HG03159 (cell line): ENCODE data around the gene YWHAG.
"Not testable (repeated sequence)": the region's sequence is repeated elsewhere in the genome, so short reads cannot be mapped to it uniquely, and the experiment has no call there.

Experiments used
- ATAC-seq: cut with Tn5 transposase; IDR thresholded peaks from one replicate; pipeline ENCODE4 v1.9.1; 2021; ENCODE audit warnings: mild to moderate bottlenecking, moderate library complexity; ENCODE audit not compliant: unreplicated experiment

YWHAG gene

DNA sequence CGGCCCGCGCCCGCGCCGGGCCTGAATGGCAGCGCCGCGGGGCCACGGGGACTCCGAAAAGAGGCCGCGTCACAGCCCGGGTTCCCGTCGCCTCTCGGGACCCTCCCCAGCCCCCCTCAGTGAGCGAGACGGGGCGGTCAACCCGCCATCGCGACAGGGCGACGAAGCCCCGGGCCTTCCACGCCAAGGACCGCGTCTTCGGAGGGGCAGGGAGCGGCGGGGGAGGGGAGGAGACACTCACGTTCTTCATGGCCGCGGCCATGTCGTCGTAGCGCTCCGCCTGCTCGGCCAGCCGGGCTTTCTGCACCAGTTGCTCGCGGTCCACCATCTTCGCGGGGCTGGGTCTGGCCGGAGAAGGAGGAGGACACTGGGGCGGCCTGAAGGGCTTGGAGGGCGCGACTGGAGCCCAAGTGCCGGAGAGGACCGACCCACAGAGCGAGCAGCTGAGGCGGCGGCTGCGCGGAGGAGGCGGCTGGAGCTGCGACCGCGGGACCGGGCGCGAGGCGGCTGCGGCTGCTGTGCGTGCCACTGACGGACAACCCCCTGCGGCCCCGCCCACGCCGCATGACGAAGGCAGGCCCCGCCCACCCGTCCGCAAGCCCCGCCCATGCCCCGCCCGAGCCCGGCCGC is at the start of gene YWHAG:
YWHAG (minus strand) TSS at position 511 of the 630 bp plus-strand sequence; CDS start at position 328, 183 bp downstream.
- ATAC-seq = peak; percentile 60

DNA sequence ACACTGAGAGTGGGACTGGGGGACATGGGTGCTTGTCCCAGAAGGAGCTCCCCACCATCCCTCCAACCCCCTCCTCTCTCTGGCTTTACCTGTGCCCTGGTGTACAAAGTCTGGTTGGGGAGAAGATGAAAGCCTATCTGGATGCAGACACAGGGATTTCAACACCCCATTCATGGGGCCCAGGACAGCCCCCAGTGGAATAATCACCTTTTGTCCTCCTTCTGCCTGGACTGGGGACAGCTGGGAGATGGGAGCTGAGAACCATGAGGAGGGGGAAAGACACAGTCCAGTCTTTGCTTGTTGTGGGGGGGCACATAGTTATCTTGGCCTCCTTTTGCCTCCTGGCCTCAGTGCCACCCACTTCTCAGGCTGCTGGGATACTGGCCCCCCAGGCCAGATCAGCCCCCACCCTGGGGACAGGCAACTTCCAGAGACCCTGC is 49.4 kb upstream of the YWHAG start:
- ATAC-seq = no peak

DNA sequence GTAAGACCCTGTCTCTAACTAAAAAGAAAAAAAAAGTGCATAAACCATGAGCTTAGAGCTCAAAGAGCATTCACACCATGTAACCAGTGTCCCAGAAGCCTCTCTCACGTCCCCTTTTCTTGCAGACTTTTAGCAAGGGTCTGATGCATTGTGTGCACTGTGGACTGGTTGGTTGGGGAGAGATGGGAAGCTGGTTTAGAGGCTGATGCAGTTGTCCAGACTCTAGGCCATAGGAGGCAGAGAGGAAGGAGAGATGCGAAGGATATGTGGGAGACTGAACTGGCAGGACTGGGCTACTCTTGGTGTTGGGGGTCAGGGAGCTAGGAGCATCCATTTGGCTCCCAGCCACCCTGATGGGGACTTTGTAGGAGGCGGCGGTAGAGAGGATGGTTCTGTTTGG is 48.9 kb upstream of the YWHAG start:
- no peak for ATAC-seq

DNA sequence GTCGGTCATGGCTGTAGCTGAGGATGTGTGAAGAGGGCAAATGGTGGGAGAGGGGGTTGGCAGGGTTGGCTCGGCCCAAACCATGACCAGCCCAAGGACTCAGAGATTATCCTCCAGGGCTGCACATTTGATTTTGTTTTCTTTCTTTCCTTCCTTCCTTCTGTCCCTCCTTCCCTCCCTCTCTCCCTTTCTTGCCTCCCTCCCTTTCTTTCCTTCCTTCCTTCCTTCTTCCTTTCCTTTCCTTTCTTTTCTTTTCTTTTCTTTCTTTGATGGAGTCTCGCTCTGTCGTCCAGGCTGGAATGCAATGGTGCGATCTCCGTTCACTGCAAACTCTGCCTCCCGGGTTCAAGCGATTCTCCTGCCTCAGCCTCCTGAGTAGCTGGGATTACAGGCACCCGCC is 46.9 kb upstream of the YWHAG start:
- ATAC-seq = no peak

DNA sequence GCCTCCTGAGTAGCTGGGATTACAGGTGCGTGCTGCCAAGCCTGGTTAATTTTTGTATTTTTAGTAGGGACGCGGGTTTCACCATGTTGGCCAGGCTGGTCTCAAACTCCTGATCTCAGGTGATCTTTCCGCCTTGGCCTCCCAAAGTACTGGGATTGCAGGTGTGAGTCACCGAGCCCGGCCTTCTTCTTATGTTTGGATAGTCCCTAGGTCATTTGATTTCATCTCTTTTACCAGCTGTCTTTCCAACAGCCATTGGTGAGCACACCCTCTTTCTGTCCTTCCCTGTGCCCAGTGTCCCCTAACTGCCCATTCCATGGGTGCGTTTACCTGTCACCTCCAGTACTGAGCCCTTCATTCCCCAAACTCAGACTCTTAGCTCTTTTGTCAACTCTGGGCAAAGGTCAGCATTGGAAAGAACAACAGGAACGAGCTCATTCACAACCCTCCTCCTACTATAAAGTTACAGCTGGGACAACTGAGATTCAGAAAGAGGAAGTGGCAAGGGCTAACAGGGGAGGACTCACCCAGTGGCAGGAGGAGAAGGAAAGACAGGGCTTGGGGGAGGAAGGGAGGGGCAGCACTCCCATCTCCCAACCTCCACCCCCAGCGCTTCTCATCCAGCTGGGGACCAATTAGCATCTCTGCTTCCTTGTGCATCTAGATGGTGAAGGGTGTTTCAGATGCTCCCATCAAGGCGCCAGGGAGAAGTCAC is 45.1 kb upstream of the YWHAG start:
- no peak for ATAC-seq

DNA sequence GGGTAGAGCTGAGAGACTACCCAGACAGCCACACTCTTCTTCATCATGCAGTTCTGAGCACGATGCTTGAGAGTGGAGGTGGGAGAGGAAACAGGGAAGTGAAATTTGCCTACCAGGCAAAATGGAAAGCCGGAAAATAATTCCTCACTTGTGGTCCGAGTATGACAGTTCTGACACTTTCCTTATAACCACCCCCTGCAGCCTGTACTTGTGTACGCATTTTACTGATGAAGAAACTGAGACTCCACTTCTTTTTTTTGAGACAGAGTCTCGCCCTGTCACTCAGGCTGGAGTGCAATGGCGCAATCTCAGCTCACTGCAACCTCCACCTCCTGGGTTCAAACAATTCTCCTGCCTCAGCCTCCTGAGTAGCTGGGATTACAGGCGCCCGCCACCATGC is 44.3 kb upstream of the YWHAG start:
- ATAC-seq = not testable (repeated sequence)

DNA sequence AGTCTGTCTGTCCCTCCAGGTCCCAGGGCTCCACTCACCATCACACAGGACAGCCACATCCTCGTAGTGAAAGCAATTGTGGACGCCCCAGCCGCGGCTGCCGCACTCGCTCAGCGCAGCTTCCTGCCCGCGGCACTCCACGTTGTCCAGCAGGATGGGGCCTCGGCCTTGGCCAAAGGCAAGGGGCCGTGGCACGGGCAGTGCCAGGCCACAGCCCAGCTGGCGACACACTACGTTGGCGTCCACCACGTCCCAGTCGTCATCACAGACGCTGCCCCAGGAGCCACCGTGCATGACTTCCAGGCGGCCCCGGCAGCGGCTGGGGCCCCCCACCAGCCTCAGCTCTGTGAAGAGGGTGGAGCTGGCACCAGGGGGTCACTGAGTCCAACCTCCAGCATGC is 41.5 kb upstream of the YWHAG start:
- no peak for ATAC-seq

DNA sequence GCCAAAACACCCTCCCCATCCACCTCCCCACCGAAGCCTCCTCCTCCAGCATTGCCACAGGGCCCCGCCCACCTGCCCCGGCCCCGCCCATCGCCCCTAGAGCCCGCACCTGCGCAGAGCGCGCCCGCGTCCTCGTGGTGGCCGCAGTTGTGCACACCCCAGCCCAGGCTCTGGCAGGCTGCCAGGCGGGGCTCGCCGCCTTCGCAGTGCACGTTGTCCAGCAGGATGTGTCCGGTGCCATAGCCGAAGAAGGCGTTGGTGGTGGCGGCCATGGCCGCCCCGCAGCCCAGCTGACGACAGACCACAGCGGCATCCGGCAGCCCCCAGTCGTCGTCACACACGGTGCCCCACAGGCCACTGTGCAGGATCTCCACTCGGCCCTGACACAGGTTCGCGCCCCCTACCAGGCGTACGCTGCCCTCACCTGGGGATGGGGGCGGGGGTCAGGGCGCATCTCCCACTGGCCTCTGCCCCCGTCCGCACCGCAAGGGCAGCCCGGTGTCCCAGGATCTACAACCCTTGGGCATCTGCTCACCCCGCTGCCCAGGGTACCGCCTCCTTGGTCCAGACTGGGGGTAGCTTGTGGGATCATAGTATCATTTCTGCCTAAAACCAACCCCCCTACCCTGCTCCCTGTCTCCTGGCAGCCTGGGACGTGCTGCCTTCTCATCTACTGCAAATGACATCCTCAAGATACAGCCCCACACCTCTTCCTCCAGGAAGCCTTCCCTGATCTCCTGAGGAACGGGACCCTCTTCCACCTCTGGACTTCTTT is 38.8 kb upstream of the YWHAG start:
- ATAC-seq = peak; percentile 34

DNA sequence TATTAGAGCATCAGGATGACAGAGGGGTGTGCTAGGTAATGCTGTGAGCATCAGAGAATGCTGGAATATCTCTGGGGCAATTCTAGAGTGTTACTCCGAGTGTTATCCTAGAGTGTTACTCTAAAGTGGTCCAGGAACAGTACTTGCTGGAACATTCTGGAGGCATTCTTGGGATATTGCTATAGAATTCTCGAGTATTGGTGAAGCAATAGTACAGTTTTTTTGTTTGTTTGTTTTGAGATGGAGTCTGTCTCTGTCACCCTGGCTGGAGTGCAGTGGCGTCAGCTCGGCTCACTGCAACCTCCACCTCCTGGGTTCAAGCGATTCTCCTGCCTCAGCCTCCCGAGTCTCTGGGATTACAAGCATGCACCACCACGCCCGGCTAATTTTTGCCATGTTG is 38.1 kb upstream of the YWHAG start:
- no peak for ATAC-seq

DNA sequence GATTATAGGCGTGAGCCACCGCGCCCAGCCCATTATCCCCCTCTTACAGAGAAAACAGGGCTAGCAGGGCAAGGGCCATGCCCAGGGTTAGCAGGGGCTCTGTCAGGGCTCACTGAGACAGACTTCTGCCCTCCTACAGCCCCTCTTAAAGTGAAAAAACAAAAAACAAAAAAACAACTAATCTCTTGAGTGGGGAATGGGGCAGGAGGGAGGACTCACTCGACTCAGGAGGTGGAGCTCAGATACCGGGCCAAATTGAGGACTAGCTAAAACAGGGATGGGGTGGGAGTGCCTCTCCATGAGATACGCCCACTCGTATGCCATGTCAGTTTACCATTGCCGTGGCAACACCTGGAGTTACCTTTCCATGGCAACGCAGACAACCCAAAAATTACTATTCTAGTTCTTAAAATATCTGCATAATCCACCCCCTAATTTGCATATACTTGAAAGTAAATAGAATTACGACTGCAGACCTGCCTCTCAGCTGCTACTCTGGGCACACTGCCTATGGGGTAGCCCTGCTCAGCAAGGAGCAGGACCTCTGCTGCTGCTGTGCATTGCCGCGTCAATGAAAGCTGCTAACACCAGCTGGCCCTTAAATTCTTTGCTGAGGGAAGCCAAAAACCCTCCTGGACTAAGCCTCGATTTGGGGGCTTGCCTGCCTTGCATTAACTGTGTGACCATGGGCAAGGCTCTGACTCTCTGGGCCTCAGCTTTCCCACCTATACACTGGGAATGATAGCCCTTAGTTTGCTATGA is 37.4 kb upstream of the YWHAG start:
- ATAC-seq = no peak

DNA sequence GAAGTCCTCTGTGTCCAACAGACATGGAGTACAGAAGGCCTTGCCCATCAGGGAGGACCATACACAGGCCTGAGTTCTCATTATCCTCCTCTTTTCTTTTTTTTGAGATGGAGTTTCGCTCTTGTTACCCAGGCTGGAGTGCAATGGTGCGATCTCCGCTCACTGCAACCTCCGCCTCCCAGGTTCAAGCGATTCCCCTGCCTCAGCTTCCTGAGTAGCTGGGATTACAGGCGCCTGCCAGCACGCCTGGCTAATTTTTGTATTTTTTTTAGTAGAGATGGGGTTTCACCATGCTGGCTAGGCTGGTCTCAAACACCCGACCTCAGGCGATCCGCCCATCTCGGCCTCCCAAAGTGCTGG is 36.8 kb upstream of the YWHAG start:
- ATAC-seq = not testable (repeated sequence)

DNA sequence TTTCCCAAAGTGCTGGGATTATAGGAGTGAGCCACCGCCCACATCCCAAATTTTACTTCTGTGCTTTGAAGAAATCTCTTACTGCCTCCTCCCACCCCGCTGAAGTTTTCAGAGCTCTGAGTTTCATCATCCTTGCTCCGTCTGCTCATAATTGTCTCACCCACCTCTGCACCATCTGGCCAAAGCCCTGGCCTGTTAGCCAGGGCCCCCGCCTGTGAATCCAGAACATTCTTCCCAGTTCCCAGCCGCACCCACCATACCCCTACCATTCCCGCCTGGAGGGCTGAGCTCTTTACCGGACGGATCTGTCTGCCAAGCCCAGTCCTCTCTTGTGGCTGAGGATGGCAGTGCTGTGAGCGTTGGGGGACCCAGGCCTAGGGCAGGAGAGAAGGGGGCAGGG is 36.2 kb upstream of the YWHAG start:
- no peak for ATAC-seq

DNA sequence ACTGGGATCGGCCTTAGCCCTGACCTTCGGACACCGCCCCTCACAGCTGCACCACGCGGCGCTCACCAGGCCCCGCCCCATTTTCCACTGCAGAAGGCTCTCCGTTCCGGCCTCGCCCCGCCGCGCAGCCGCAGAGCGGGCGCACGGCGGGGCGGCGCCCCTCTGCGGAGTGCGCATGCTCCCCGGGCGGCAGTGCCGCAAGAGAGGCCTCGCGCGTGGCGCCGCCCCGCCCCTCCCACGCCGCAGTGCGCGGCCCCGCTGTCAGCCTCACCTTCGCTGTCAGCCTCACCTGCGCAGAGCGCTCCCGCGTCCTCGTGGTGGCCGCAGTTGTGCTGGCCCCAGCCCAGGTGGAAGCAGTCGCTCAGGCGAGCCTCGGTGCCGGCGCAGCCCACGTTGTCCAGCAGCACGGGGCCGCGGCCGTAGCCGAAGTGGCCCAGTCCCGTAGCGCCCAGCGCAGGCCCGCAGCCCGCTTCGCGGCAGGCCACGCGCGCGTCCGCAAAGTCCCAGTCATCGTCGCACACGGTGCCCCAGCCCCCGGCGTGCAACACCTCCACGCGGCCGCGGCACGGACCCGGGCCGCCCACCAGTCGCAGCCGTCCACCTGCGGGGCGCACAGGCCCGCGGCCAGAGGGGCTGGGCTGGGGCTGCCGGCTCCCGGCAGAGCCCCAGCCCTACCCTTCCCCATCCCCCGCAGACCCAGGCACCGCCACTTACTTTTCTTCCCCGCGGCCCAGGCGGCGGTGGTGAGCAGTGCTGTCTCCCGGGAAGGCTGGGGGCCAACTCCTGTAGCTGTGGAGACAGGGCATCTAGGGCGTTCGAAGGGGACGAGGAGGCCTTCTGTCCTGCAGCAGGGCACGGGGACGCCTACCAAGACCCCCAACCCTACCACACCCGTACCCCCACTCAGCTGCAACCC is 34.6 kb upstream of the YWHAG start:
- ATAC-seq = peak; percentile 80

DNA sequence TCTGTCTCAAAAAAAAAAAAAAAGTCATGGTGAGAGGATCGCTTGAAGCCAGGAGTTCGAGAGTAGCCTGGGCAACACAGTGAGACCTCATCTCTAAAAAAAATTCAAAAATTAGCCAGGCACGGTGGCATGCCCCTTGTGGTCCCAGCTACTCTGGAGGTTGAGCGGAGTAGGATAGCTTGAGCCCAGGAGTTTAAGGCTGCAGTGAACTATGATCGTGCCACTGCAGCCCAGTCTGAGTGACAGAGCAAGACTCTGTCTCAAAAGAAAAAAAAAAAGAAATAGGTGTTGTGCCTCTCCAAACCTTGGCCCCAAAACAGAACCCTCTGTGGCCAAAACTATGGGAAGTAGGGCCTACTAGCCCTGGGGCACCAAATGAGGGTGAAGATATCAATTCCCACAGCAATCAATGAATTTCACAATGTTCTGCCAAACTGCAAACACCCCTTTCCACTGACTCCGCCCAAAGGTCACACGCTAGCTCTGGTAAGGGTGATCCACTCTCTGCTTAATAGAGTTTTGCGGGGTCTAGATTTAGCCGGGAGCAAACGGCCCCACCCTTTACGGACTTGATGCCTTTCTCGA is 33.8 kb upstream of the YWHAG start:
- ATAC-seq = no peak

DNA sequence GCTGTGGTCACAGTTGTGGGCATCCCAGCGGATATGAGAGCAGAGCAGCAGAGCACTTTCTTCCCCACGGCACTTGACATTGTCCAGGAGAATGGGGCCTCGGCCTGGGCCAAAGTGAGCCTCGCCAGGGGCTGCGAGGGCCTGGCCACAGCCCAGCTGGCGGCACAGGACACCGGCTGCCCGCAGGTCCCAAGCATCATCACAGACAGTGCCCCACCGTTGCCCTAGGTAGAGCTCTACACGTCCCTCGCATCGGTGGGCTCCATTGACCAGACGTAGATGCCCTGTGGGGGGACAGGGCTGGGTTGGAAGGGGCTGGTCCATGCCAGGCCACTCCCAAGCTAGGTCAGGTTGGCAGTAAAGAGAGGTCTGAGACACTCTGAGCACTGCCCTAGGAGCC is 31.3 kb upstream of the YWHAG start:
- no peak for ATAC-seq

DNA sequence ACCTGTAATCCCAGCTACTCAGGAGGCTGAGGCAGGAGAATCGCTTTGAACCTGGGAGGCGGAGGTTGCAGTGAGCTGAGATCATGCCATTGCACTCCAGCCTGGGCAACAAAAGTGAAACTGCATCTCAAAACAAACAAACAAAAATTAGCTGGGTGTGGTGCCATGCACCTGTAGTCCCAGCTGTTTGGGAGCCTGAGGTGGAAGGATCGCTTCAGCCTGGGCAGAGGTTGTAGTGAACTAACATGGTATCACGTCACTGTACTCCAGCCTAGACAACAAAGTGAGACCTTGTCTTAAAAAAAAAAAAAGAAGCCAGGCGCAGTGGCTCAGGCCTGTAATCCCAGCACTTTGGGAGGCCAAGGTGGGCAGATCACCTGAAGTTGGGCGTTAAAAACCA is 29.0 kb upstream of the YWHAG start:
- ATAC-seq = not testable (repeated sequence)

DNA sequence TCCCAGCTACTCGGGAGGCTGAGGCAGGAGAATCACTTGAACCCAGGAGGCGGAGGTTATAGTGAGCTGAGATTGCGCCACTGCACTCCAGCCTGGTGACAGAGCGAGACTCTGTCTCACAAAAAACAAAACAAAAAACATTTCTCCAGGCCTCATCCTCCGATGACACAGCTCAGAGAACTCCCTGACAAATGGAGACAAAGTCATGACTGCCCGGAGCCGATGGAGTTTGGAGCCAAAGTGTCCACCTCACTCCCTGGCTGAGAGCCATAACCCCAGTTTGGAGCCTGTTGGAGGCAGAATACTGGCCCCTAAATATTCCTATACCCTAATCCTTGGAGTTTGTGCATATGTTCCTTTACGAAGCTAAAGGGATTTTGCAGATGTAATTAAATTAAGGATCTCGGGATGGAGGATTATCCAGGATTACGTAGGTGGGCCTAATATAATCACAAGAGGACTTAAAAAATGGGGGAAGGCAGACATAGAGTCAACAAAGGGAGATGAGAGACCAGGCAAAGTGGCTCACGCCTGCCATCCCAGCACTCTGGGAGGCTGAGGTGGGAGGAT is 28.0 kb upstream of the YWHAG start:
- ATAC-seq = no peak

DNA sequence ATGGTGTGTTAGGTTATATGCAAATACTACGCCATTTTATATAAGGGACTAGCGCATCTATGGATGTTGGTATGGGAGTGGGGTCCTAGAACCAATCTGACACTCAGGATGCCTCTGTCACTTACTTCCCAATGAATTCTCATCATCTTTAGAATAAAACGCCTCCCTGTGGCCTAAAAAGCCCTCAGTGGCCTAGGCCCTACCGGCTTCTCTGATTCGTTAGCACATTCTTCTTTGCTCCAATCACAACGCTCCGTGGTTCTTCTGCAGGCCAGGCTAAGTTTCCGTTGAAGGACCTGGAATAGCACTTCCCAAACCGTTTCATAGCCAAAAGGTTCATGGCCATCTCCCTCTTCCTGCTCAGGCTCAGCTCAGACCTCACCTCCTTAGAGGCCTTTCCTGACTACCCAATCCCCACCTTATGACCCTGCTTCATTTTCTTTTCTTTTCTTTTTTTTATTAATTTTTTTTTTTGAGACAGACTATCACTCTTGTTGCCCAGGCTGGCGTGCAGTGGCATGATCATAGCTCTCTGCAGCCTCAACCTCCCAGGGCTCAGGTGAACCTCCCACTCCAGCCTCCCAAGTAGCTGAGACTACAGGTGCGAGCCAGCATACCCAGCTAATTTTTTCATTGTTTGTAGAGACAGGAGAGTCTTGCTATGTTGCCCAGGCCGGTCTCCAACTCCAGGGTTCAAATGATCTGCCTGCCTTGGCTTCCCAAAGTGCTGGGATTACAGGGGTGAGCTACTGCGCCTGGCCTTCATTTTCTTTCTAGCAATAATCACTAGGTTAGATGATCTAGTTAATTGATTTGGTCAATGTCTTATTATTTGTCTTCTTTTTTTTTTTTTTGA is 24.5 kb upstream of the YWHAG start:
- no peak for ATAC-seq

DNA sequence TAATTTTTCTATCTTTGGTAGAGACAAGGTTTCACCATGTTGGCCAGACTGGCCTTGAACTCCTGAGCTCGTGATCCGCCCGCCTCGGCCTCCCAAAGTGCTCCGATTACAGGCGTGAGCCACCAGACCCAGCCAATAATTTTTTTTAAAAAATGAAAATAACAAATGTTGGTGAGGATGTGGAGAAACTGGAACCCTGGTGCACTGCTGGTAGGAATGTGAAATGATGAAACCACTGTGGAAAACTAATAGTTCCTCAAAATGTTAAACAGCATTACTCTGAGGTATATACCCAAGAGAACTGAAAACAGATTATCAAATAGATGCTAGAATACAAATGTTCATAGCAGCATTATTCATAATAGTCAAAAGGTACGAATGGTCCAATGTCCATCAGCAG is 23.0 kb upstream of the YWHAG start:
- no peak for ATAC-seq
